LNCAP (cell line): ENCODE measurements around the gene GPC3.

Experiments
- CTCF ChIP-seq: fragments of 450-650 bp; IDR thresholded peaks from 2 replicates; pipeline ENCODE4 v1.5.1; 2017; ENCODE audit warnings: mild to moderate bottlenecking

The GPC3 gene

DNA sequence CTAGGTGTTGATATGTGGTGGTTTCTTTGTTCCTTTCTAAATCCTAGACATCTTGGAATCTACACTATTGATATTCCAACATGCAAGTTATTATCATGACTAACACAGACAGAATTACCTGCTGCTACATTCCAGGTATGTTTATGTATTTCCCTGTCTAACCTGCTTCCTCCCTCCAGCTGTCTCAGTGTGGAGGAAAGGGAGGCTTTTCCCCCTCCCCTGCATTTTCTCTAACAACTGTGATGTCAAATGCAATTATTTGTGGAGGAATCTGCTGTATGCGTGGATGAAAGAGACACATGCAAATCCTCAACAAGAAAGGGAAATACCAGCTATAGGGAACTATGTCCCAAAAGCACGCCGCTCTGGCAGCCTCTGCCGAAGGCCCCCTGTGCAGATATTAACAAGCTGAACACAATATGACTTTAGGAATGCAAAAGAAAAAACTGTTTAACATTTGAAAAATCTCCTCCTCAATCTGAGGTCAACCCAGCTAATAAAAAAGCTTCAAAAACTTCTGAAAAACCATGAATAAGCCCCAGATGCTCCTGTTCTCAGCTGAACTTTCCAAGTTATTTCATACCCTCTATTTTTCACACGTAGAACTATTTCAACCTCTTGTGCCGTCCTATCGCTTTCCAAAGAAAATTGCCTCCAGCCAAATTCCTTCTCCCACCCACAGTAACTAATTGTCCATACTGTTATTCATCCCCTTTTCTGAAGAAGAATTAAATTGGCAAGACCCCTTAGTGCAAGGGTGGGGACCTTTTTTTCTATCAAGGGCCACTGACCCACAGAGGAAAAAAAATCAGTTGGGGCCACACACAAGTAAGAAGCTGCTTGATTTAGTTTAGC, 345.0 kb downstream of the GPC3 start:
- no peak for TF ChIP-seq CTCF

DNA sequence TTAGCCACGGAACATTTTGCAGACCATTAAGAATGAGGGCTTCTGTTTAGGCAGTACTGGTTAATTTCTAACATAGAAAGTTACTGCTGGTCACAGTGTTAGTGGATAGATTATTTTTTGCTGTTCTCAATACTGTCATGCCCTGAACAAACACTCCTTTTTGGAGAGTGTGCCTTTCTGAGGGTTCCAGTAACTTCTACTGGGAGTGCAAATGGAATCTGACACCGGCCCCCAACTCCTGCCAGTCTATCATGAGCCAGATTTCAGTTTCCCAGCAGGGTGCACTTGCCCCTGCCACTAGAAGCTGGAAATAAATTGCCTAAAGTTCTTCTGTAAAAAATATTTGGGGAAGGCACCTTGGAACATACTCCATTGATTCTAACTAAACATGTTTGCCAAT, 345.7 kb downstream of the GPC3 start:
- no peak for TF ChIP-seq CTCF

GRCh38 chrX:133638285-133638684, 347.1 kb downstream of the GPC3 start:
- no peak for TF ChIP-seq CTCF

DNA sequence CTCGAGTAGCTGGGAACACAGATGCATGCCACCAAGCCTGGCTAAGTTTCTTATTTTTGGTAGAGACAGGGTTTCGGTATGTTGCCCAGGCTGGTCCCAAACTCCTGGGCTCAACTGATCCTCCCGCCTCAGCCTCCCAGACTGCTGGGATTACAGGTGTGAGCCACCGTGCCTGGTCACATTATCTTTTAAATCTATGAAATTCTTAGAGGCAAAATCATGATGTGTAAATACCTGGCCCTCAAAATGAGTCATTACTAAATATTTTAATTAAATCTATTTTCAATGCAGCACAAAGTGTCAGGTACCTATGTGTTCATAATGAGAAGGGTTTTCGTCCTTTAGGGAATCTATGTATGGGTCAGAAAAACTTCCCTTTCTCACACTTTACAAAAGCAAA, 347.6 kb downstream of the GPC3 start:
- no peak for TF ChIP-seq CTCF

DNA sequence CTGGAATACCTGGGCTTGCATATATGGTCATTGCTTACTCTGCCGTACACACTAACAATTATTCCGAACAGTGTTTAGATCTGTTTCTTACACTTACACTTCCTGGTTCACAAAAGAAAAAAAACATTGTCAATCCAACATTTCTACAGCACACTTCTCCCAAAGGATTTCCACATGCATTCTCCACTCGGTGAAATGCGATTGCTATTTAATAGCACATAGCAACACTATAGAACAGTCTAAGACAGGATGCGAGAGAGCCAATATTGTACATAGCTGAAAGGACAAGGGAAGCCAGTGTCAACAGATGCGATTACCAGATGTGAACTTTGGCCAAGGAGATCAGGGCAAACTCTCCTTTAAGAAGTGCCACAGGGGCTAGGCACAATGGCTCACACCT, 349.4 kb downstream of the GPC3 start:
- TF ChIP-seq CTCF, result no peak

DNA sequence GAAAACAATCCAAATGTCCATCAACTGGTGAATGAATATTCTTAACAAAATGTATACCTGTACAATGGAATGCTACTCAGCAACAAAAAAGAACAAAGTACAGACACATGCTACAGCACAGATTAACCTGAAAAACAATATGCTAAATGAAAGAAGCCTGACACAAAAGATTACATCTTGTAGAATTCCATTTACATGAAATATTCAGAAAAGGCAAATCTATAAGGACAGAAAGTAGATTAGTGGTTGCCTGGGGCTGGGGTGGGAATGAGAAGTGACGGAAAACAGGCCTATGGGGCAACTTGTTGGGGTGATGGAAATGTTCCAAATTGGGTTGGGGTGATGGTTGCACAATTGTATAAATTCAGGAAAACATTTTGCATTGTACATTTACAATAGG, 351.0 kb downstream of the GPC3 start:
- no peak for TF ChIP-seq CTCF

GRCh38 chrX:133633950-133634349, 351.4 kb downstream of the GPC3 start:
- no peak for TF ChIP-seq CTCF

- TF ChIP-seq CTCF, result no peak
Measured at GRCh38 chrX:133633162-133633561, 352.2 kb downstream of the GPC3 start.
